ENCODE measurements around the gene SOX4. TPM values are rescaled to one million over a fixed set of nuclear protein-coding genes. Genes with fewer than 3 reads are reported as not detected.

SOX4 gene
- total RNA-seq, 2 experiments from 2014 or later = 0.71 to 0.83 TPM

DNA sequence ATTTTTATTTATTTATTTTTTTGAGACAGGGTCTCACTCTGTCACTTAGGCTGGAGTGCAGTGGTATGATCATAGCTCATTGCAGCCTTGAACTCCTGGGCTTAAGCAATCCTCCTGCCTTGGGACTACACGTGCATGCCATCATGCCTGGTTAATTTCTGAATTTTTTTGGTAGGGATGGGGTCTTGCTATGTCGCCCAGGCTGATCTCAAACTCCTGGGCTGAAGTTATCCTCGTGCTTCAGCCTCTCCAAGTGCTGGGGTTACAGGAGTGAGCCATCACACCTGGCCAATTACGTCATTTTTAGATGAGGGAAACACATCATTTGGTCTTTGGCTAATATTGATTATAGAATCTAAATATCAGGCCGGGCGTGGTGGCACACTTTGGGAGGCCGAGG is 32.1 kb downstream of the SOX4 start:
- DNase-seq (no peak), ATAC-seq (no peak)
- Mint-ChIP-seq H3K36me3 (ENCODE audit: low read depth) (no peaks in the 10 kb centered on the region), H3K27me3 (ENCODE audit: low read depth) (no peaks in the 10 kb centered on the region), H3K4me3 (no peak overlapping the region), H3K9me3 (ENCODE audit: insufficient read depth) (no peaks in the 10 kb centered on the region), H3K4me1 (ENCODE audit: low read depth) (no peaks in the 10 kb centered on the region), H3K27ac (no peak overlapping the region)
- ChIA-PET POLR2A (no interaction called here), CTCF (no interaction called here)

DNA sequence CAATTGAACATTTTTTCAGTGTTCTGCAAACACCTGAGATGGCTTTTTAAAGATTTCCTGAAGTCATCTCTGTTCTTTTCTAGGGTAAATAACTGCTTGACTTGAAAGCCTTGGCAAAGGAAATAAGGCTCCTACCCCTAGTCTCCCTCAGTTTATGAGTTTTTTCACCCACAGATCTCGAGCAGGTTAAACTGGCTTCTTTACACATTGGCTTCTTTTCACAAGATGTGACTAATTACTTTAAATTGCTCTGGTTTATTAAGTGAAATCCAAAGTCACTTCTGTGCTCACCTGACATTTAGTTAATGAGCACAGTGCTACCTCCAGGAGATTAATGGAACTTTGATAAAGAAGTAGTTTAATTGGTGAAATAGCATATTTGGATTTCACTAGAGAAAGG is 33.2 kb downstream of the SOX4 start:
- Mint-ChIP-seq H3K4me1 (ENCODE audit: low read depth) (no peaks in the 10 kb centered on the region), H3K27ac (no peak overlapping the region), H3K36me3 (ENCODE audit: low read depth) (no peaks in the 10 kb centered on the region), H3K9me3 (ENCODE audit: insufficient read depth) (no peaks in the 10 kb centered on the region), H3K27me3 (ENCODE audit: low read depth) (no peaks in the 10 kb centered on the region), H3K4me3 (no peak overlapping the region)
- POLR2A ChIA-PET = no interaction called here
- CTCF ChIA-PET = no interaction called here
- ATAC-seq = no peak
- no peak for DNase-seq

DNA sequence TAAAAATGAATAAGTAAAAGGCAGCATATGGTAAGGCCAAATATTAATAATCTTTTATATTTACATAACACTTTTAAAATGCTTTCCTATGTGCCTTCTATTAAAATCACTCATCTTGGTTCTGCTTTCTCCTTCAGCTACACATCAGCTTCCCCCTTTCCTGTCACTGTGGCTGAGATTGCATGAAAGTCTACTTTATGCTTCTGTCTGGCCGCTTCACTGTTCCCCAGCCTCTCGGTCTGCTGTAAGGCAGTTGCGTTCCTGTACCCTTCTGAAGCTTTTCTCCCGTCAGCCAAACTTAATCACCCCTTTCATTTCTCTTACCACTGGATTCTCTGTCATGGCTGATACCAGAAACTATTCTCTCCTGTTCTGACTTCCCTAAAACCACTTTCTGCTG is 34.6 kb downstream of the SOX4 start:
- Mint-ChIP-seq H3K4me3 (no peak overlapping the region), H3K4me1 (ENCODE audit: low read depth) (no peaks in the 10 kb centered on the region), H3K36me3 (ENCODE audit: low read depth) (no peaks in the 10 kb centered on the region), H3K27ac (no peak overlapping the region), H3K27me3 (ENCODE audit: low read depth) (no peaks in the 10 kb centered on the region), H3K9me3 (ENCODE audit: insufficient read depth) (no peaks in the 10 kb centered on the region)
- ChIA-PET POLR2A (no interaction called here), CTCF (no interaction called here)
- DNase-seq (no peak), ATAC-seq (no peak)

DNA sequence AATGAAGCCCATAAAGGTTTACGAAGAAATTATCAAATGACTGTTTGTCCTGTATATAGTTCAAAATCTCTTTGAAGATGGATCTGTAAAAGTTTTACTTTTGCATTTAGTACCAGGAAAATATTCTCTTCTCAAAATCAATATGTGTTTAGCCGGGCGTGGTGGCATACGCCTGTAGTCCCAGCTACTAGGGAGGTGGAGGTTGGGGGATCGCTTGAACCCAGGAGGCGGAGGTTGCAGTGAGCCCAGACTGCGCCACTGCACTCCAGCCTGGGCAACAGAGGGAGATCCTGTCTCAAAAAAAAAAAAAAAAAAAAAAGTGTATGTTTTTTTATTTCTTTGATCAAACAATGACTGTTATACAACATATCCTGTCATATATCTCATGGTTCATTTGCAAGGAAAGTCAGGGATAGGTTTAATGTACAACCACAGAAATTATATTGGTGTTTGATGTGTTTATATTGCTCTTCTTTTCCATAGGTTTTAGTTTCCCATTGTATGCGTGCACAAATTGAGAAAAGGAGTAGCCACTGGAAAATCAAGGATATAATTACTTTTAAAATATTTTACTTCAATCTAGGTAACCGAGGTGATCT is 40.1 kb downstream of the SOX4 start:
- no peaks in the 10 kb centered on the region for H3K9me3 Mint-ChIP-seq (ENCODE audit: insufficient read depth)
- DNase-seq = no peak
- H3K36me3 Mint-ChIP-seq (ENCODE audit: low read depth) = no peaks in the 10 kb centered on the region
- no peaks in the 10 kb centered on the region for H3K4me1 Mint-ChIP-seq (ENCODE audit: low read depth)
- ChIA-PET POLR2A (no interaction called here), CTCF (no interaction called here)
- no peak overlapping the region for H3K27ac Mint-ChIP-seq
- no peaks in the 10 kb centered on the region for H3K27me3 Mint-ChIP-seq (ENCODE audit: low read depth)
- no peak overlapping the region for H3K4me3 Mint-ChIP-seq
- ATAC-seq = no peak

DNA sequence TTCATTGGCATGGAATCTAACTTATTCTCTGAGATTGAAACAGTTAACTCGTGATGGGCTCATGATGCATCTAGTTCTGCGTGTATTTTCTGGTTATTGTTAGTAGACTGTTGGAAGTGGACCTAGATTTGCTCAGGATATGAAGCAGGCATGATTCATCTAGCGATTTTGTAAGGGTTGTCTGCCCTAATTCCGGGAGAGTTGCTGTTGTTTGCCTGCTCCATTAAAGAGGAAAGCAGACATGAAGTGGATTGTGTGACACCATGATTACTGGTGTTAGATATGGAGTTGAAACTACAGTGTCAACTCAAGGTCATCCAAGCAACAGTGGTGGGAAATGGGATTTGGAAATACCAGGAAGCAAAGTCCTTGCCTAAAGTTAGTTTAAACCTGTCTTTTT is 41.0 kb downstream of the SOX4 start:
- no peak for ATAC-seq
- Mint-ChIP-seq H3K27ac (no peak overlapping the region), H3K4me1 (ENCODE audit: low read depth) (no peaks in the 10 kb centered on the region), H3K36me3 (ENCODE audit: low read depth) (no peaks in the 10 kb centered on the region), H3K9me3 (ENCODE audit: insufficient read depth) (no peaks in the 10 kb centered on the region), H3K27me3 (ENCODE audit: low read depth) (no peaks in the 10 kb centered on the region), H3K4me3 (no peak overlapping the region)
- no peak for DNase-seq
- POLR2A ChIA-PET = no interaction called here
- CTCF ChIA-PET = no interaction called here

DNA sequence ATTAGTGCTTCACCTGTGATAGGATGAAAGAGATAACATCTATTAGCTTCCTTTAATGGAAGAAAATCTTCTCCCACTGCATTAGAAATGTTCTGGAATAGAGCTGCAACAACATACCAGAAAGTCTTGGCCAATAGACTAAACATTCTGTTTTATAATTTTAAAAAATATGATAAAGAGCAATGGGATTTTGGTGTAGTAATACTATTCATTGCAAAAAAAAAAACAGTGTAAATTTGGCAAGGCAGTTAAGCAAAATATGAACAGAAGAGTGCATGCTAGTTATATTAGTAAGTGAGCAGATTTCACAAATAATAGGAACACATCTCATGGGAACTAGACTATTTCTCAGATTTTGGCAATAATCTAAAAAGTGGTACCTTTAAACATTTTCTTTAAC is 43.3 kb downstream of the SOX4 start:
- Mint-ChIP-seq H3K27me3 (ENCODE audit: low read depth) (no peaks in the 10 kb centered on the region), H3K4me3 (no peak overlapping the region), H3K9me3 (ENCODE audit: insufficient read depth) (no peaks in the 10 kb centered on the region), H3K27ac (no peak overlapping the region), H3K4me1 (ENCODE audit: low read depth) (no peaks in the 10 kb centered on the region), H3K36me3 (ENCODE audit: low read depth) (no peaks in the 10 kb centered on the region)
- ATAC-seq (no peak), DNase-seq (no peak)
- ChIA-PET CTCF (no interaction called here), POLR2A (no interaction called here)

- H3K4me3 Mint-ChIP-seq = no peak overlapping the region
- no peaks in the 10 kb centered on the region for H3K9me3 Mint-ChIP-seq (ENCODE audit: insufficient read depth)
- no peaks in the 10 kb centered on the region for H3K36me3 Mint-ChIP-seq (ENCODE audit: low read depth)
- DNase-seq (no peak), ATAC-seq (no peak)
- CTCF ChIA-PET = no interaction called here
- H3K27me3 Mint-ChIP-seq (ENCODE audit: low read depth) = no peaks in the 10 kb centered on the region
- no peaks in the 10 kb centered on the region for H3K4me1 Mint-ChIP-seq (ENCODE audit: low read depth)
- no peak overlapping the region for H3K27ac Mint-ChIP-seq
- POLR2A ChIA-PET = no interaction called here
These were observed 45.8 kb downstream of the SOX4 start for GRCh38 chr6:21639316-21639715.
